ENCODE results near the gene GLT8D1.
"Not testable (repeated sequence)": the region's sequence is repeated elsewhere in the genome, so short reads cannot be mapped to it uniquely, and the experiment has no call there.

The GLT8D1 gene

GRCh38 chr3:52742418-52743041, 36.9 kb upstream of the GLT8D1 start:
- Histone ChIP-seq H3K36me3 (ENCODE audit: control insufficient read depth, insufficient read depth, low read length) (peaks cover 6% of the 10 kb centered on the region), H3K27me3 (replicated peaks; ENCODE audit: control insufficient read depth, insufficient read depth, low read length) (no peaks in the 10 kb centered on the region), H3K4me3 (replicated peaks; ENCODE audit: low read depth, low read length) (no peak overlapping the region)
- peak; percentile 57 for TF ChIP-seq CTCF (IDR thresholded peaks at IDR 0.05; ENCODE audit: insufficient read depth, low read length, poor library complexity, severe bottlenecking)
- no peak for DNase-seq (ENCODE audit: extremely low read depth, insufficient read length)

- H3K4me3 ChIP-seq (replicated peaks; ENCODE audit: low read depth, low read length) = no peak overlapping the region
- H3K27me3 ChIP-seq (replicated peaks; ENCODE audit: control insufficient read depth, insufficient read depth, low read length) = no peaks in the 10 kb centered on the region
- no peak for TF ChIP-seq CTCF (IDR thresholded peaks at IDR 0.05; ENCODE audit: insufficient read depth, low read length, poor library complexity, severe bottlenecking)
- H3K36me3 ChIP-seq (ENCODE audit: control insufficient read depth, insufficient read depth, low read length) = peaks cover 5% of the 10 kb centered on the region
- DNase-seq (ENCODE audit: extremely low read depth, insufficient read length) = no peak
These were observed 34.1 kb upstream of the GLT8D1 start for GRCh38 chr3:52739730-52740129.

GRCh38 chr3:52733256-52733891, 27.8 kb upstream of the GLT8D1 start:
- H3K4me3 ChIP-seq (replicated peaks; ENCODE audit: low read depth, low read length) = no peak overlapping the region
- H3K36me3 ChIP-seq (ENCODE audit: control insufficient read depth, insufficient read depth, low read length) = peaks cover 6% of the 10 kb centered on the region
- no peak for TF ChIP-seq CTCF (IDR thresholded peaks at IDR 0.05; ENCODE audit: insufficient read depth, low read length, poor library complexity, severe bottlenecking)
- DNase-seq (ENCODE audit: extremely low read depth, insufficient read length) = no peak
- H3K27me3 ChIP-seq (replicated peaks; ENCODE audit: control insufficient read depth, insufficient read depth, low read length) = no peaks in the 10 kb centered on the region

- peaks cover 4% of the 10 kb centered on the region; the same call in 1 of the 2 replicates for H3K36me3 ChIP-seq (ENCODE audit: control insufficient read depth, insufficient read depth, low read length)
- H3K4me3 ChIP-seq (replicated peaks; ENCODE audit: low read depth, low read length) = no peak overlapping the region
- TF ChIP-seq CTCF (IDR thresholded peaks at IDR 0.05; ENCODE audit: insufficient read depth, low read length, poor library complexity, severe bottlenecking) = no peak
- DNase-seq (ENCODE audit: extremely low read depth, insufficient read length) = no peak
- no peaks in the 10 kb centered on the region for H3K27me3 ChIP-seq (replicated peaks; ENCODE audit: control insufficient read depth, insufficient read depth, low read length)
These were observed 26.0 kb upstream of the GLT8D1 start for GRCh38 chr3:52731590-52731989.

GRCh38 chr3:52730681-52731080, 25.1 kb upstream of the GLT8D1 start:
- Histone ChIP-seq H3K27me3 (replicated peaks; ENCODE audit: control insufficient read depth, insufficient read depth, low read length) (no peaks in the 10 kb centered on the region), H3K4me3 (replicated peaks; ENCODE audit: low read depth, low read length) (no peak overlapping the region), H3K36me3 (ENCODE audit: control insufficient read depth, insufficient read depth, low read length) (peaks cover 4% of the 10 kb centered on the region; the same call in 1 of the 2 replicates)
- DNase-seq (ENCODE audit: extremely low read depth, insufficient read length) = no peak
- no peak for TF ChIP-seq CTCF (IDR thresholded peaks at IDR 0.05; ENCODE audit: insufficient read depth, low read length, poor library complexity, severe bottlenecking)

- H3K27me3 ChIP-seq (replicated peaks; ENCODE audit: control insufficient read depth, insufficient read depth, low read length); H3K36me3 ChIP-seq (ENCODE audit: control insufficient read depth, insufficient read depth, low read length); H3K4me3 ChIP-seq (replicated peaks; ENCODE audit: low read depth, low read length); DNase-seq (ENCODE audit: extremely low read depth, insufficient read length): not testable (repeated sequence)
These were observed 23.2 kb upstream of the GLT8D1 start for GRCh38 chr3:52728753-52729152.

Data from GM06990 (cell line).